ENCODE data around the gene C17orf100. TPM values are rescaled to one million over a fixed set of nuclear protein-coding genes. Genes with fewer than 3 reads are reported as not detected.
"Not testable (repeated sequence)": the region's sequence is repeated elsewhere in the genome, so short reads cannot be mapped to it uniquely, and the experiment has no call there.

C17orf100 gene
- total RNA-seq, 1 donor from 2014 or later, result 0.40 TPM

DNA sequence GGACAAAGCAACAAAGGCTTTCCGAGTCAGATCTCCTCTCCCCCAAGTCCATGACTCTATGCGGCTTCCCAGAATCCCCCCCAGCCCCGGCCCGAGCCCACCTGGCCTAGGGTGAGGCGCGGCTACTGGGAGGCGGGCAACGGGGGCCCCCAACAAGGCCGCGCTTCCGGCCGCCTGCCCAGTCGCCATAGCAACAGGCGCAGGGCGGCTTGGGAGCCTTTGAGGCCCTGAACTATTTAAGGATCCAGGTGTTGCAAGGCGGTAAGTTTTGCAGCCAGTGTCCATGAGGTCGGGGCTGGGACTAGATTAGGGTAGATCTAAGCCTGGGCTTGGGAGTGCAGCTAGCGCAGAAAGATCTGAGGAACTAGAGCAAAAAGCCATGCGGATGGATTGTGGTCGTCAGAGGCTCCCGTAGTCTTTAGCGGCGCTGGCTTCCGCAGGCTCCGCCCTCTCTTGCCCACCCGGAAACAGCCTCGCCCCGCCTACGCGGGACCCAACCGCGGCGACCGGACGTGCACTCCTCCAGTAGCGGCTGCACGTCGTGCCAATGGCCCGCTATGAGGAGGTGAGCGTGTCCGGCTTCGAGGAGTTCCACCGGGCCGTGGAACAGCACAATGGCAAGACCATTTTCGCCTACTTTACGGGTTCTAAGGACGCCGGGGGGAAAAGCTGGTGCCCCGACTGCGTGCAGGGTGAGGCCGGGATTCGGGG lies 10.9 kb upstream of the C17orf100 start, which contains the start of the genes KIAA0753 and TXNDC17:
TSS of gene KIAA0753 (minus strand) at position 176 of the 711 bp plus-strand sequence. CDS start 5,608 bp downstream, outside the sequence.
TSS of gene TXNDC17 (plus strand) at position 525 of the 711 bp plus-strand sequence. CDS start at position 548, 23 bp downstream.
- peak; percentile 74 for DNase-seq (ENCODE audit: low read depth, low spot score)

DNA sequence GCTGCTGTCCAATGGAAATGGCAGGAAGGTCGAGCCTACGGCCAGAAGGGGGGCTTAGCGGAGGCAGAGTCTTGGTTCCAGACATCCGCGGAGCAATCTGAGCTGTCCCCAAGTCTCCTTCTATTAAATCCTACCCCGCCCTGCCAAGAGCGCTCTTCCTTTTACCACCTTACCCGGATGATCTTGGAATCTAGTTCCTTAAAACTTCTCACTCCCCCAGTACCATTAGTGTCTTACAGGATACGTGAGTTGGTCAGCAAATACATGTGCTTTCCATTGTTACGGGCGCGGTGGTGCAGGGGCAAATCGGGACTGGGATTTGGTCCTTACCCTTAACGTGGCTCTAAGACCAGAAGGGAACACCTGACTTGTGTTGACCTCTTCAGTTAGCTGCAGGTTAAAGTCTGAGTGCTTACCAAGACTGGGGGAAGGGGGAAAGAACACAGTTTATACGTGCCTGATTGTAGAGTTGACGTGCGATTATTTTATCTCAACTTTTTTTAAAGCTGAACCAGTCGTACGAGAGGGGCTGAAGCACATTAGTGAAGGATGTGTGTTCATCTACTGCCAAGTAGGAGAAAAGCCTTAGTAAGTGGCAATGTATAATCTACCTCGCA lies 10.2 kb upstream of the C17orf100 start:
- no peak for DNase-seq (ENCODE audit: low read depth, low spot score)

DNA sequence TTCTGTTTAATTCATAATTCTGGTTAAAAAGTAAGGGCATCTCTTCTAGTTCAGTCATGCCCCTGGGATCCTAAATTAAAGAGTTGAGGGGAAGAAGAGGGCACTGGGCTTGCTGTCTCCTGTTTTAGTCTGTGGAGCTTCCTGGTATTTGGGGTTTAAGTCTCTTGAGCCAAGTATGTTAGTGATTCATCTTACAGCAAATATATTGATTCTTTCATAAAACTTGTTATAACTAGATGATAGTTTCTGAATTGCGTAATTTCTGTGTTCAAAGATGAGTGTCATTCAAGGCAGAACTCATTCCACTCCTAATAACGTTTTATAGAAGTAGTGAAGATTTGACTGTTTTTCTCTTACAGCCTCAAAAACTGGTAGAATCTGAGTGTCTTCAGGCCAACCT lies 9.0 kb upstream of the C17orf100 start:
- no peak for DNase-seq (ENCODE audit: low read depth, low spot score)

DNA sequence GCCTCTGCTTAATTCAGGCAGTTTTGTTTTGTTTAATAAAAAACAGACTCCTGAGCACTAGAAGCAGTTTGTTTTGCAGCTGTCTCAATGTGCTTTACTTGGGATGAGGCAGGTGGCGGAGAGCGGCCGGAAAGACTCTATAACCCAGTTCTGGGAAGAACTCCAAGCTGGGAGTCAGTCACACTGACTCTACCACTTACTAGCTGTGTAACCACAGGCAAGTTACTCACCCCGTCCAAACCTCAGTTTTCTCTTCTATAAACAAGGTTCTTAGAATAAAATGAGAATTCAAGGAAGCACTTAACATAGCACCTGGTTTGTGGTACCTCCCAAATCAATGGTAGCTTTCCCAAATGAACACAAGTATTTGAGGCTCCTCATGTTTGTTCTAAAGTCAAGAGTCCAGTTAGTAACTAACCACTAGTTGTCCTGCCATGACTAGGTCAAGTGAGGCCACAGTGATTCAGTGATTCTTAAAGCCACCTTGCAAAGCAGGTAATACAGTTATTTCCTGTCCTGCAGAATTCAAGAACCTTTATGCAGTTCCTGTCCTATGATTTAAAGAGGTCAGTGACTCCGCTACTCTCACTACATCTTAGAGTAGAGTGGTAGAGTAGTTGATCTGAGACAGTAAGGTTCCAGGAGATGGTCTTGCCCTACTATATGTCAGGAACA lies 8.0 kb upstream of the C17orf100 start:
- no peak for DNase-seq (ENCODE audit: low read depth, low spot score)

DNA sequence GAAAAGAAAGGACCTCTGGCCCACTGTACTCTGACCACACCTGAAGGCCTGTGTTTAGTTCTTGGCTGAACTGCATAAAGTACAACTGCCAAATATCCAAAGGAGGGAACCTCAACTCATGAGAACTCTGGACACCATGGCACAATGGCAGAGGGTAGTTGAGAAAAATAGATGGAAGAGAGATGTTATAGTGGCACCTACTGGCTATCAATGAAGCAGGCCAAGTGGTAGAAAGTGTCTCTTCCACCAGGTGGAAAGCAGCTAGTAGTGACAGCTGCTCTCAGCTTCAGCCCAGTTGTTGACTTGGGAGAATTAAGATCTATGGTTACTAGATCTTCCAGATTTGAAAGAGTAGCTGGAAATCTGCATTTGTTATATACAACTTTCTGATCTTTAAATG lies 3.4 kb upstream of the C17orf100 start:
- DNase-seq (ENCODE audit: low read depth, low spot score), result no peak

DNA sequence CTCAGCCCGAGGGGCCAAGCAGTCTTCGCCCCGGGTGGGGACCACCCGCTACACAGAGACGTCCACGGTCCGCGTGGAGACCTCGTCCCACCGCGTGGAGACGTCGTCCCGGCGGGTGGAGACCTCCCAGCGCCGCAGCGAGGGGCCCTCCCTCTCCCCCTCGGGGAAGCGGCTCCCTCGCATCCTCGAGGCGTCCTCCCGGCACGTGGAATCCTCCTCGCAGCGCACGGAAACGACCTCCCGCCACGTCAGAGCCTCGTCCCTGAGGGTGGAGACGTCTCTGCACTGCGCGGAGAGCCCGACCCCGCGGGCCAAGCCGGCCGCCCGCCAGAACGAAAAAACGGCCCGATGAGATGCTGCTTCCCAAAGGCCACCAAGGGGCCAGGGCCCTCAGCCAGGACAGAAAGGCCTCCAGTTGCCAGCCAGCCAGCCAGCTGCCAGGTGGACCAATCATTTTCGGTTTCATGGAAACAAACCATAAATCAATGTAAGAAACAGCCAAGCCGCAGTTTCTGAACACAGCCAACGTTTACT lies 424 bp downstream of the C17orf100 start:
- DNase-seq (ENCODE audit: low read depth, low spot score), result no peak

DNA sequence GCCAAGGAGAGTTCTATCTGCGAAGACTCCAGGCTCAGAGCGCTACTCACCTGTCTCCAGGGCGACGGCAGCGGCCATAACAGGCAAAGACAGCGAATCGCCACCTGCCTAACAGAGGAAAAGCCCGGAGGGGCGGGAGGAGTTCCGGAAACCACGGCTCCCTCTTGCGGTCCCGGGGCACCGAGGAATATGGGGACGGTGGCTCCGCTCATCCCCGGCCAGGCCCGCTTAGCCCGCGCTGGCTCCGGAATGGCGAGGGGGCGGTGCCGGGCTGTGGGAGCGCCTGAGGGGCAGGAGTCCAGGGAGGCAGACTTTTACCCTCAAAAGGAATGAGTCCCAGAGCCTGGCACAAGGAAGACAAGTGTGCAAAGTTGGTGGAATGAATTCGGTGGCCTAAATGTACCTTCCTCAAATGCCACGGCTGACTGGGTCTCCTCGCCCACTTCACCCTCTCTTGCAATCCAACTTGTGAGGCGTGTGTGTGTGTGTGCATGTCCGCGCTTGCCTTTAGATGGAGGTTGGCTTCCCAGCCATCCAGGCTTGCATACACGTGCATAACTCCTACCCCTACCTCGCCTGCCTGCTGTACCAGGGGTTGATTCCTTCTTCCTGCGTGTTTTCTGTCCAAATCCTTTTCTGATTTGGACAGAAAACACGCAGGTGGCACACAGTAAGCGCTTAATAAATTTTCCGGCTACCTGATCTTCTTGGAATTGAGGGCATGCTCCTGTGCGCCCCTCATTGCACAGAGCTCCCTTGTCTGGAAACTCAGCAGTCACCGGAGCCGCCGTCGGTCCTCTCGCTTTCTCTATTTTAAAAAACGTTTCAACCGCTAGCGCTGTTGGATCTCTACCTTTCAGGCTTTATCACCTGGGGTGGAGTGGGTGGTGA lies 3.5 kb downstream of the C17orf100 start:
- DNase-seq (ENCODE audit: low read depth, low spot score), result no peak

DNA sequence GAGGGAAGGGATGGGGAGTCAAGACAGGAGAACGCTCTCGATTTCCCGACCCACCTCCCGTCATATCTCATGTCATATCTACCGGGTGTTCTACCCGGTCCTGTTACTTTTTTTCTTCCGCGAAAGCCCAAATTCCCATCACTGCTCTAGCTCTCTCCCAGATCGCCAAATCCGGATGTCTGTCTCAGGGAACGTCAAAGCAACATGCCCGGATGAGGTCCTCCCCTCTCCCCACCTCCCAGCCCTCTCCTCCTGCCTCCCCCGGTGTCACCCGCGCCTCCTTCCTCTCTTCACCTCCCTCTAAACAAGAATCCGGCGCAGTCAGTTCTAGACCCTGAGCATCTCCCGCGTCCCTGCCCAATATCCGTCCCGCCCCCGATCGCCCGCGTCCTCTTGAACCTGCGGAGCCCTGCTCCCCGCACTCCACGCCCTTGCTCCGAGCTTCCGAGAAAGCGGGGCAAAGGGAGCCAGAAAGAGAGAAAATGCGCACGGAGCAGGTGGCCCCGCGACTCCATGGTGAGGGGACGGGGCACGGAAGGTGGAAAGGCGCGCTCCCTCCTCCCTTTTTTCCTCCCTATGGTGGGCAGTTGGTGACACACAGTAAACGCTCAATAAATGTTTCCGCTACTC lies 4.3 kb downstream of the C17orf100 start:
- DNase-seq (ENCODE audit: low read depth, low spot score), result not testable (repeated sequence)

DNA sequence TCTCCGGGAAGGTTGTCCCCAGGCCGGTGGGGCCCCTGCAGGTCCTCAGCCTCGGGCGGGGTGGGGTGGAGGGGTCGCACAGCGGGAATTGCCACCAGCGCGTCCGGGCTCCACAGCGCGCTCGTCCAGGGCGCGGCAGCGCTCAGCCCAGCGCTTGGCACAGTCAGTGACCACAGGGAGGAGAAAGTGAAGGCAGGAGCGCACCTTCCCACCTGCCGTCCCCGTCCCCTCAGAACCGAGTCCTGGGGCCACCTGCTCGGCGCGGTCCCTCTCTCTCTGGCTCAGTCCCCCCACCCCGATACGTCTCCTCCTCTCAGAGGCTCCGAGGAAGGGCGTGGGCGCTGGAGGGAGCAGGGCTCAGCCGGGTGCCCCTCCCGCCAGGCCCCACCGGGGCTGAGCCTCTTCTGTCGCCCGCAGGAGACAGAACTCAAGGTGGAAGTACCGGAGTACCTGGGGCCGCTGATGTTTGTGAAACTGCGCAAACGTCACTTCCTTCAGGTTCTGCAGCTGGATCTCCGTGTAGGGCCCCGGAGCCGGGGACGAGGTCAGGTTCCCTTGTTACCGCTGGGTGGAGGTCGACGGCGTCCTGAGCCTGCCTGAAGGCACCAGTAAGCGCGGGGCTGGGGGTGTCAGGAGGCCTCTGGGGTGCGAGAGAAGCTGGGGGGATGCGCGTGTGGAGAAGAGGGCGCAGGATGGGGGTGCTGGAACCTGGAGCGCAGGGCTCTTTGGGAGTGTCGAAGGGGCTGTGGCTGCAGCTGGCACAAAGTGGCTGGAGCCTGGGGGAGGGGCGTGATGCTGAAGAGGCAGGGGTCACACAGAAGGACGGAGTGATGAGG lies 5.5 kb downstream of the C17orf100 start:
- not testable (repeated sequence) for DNase-seq (ENCODE audit: low read depth, low spot score)

DNA sequence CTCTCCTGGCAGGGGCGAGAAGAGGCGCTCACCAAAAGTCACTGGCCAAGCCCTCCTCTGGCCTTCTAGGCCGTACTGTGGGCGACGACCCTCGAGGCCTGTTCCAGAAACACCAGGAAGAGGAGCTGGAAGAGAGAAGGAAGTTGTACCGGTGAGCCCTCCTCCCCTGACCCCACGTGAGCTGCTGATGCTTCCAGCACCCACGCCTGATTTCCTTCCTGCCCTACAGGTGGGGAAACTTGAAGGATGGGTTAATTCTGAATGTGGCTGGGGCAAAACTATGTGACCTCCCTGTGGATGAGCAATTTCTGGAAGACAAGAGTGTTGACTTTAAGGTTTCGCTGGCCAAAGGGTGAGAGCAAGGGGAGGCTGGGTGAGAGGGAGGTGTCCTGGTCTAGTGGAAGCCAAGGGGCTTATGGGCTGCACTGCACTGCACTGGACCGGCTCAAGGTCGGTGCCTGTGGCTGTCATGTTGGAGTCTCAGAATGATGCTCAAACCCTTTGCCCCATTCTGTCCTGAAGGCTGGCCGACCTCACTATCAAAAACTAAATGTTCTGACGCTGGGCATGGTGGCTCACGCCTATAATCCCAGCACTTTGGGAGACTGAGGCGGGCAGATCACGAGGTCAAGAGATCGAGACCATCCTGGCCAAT lies 6.2 kb downstream of the C17orf100 start:
- DNase-seq (ENCODE audit: low read depth, low spot score), result no peak

DNA sequence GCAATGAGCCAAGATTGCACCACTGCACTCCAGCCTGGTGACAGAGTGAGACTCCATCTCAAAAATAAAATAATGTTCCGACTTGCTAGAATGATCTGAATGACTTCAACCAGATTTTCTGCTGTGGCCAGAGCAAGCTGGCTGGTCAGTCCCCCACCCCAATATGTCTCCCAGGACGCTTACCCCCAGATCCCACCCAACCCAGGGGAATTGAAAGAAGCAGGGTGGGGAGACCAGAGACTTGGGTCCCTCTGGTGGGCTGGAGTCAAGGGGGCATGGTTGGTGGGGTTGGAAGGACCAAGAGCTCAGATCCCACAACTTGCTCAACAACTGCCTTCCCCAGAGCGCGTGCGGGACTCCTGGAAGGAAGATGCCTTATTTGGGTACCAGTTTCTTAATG lies 6.8 kb downstream of the C17orf100 start:
- not testable (repeated sequence) for DNase-seq (ENCODE audit: low read depth, low spot score)

DNA sequence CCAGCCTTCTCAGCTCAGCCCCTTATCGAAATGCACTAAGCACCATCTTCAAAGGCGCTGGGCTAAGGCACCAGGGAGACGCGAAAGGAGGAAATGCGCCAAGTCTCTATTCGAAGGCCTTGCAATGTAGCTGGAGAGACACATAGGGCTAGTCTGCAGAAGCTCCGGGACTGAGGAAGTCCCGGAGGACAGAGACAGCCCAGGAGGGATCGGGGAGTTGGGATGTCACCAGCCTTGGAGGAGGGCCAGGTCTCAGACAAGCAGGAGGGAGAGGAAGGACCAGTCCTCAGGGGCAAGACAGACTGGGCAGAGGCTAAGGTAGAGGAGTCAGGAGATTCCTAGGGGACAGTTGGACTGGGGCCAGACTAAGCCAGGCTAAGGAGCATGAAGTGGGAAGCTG lies 8.5 kb downstream of the C17orf100 start:
- DNase-seq (ENCODE audit: low read depth, low spot score), result no peak

DNA sequence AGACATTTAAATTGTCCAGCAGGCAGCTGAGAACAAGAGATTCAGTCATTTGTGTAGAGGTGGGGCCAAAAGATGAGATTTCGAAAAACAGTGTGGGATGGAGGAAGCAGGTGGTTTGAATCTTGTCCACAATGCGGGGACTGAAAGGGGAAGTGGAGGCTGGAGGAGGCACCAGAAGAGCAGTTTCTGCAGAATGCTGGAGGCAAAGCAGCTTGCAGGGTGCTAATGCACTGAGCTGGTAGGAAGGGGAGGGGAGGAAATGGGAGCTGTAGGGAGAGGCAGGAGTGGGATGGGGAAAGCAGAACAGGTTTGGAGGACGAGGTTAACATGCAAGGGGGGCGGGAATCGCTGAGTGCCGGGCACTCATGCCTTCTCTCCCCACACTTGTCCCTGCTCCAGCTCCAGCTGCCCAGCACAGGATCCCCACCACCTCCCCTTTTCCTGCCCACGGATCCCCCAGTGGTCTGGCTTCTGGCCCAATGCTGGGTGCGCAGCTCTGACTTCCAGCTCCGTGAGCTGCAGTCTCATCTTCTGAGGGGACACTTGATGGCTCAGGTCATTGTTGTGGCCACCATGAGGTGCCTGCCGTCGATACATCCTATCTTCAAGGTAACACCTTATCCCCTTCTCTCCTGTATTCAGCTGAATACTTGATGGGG lies 9.4 kb downstream of the C17orf100 start:
- DNase-seq (ENCODE audit: low read depth, low spot score), result no peak

DNA sequence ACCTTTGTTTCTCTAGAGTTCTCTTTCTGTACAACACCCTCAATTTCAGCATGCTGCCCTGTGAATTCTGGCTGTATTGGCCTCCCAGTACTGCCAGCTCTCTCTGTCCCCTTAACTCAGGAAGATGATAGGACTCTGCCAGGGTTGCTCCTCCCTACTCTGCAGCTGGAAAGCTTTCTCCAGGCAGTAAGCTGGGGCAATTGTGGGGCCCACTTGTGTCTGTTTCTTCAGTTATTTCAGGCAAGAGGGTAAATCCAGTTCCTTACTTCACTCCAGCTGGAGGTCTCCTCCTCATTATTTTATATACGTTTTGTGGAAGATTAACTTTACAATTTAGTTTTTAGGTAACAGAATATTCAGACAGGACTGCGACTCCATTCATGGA lies 9.9 kb downstream of the C17orf100 start:
- no peak for DNase-seq (ENCODE audit: low read depth, low spot score)

DNA sequence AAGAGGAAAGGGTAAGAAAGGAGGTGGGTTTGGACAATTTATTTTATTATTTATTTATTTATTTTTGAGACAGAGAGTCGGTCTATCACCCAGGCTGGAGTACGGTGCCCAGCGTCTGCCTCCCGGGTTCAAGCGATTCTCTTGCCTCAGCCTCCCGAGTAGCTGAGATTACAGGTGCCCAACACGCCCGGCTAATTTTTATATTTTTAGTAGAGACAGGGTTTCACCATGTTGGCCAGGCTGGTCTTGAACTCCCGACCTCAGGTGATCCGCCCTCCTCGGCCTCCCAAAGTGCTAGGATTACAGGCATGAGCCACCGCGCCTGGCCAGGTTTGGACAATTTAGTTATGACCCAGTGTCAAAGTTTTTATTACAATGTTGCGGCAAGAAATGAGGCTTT lies 11.6 kb downstream of the C17orf100 start:
- DNase-seq (ENCODE audit: low read depth, low spot score), result not testable (repeated sequence)

DNA sequence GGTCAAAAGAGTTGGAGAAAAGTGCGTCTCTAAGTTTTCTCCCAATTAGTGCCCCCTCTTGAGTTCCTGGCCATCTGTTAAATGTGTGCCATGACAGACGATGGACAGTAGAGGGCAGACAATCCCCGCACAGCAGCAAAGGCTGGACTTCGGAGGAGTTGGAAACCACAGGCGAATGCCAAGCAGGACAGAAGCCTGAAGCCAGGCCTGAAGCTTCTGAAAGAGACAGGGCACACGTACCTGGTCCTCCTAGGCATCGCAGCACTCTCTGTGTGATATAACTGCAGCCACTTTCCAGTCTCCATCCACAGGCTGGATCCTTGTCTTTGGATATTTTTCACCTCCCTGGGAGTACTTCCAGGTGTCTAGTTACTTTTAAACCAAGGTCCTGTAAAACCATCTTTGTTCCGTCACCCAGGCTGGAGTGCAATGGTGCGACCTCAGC lies 14.5 kb downstream of the C17orf100 start:
- DNase-seq (ENCODE audit: low read depth, low spot score), result peak; percentile 39

DNA sequence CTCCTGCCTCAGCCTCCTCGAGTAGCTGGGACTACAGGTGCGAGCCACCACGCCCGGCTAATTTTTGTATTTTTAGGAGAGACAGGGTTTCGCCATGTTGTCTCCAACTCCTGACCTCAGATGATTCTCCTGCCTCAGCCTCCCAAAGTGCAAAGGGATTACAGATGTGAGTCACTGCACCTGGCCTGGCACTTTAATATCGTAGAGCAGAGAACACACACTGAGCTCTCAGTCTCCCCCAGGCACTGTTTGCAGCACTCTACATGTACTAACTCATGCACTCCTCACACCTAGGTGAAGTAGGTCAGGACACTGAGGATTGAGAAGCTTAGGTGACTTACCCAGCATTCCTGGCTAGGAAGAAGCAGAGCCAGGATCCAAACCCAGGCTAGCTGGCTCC lies 15.0 kb downstream of the C17orf100 start:
- no peak for DNase-seq (ENCODE audit: low read depth, low spot score)

DNA sequence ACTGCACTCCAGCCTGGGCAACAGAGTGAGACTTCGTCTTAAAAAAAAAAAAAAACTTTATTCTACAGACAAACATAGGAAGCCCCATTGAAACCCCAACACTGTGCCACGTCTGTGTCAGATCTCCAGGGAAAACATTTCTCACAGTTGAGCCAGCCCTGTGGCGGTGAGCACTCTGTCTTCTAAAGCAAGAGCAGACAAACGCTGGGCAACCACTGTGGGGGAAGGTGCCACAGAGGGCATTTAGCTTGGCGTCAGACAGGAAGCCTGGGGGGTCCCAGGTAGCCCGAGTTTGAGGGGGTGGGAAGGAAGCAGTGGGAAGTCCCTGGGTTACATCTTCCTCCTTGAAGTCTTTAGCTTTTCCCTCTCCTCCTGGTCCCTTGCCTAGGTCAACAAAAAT lies 16.0 kb downstream of the C17orf100 start:
- DNase-seq (ENCODE audit: low read depth, low spot score), result no peak

DNA sequence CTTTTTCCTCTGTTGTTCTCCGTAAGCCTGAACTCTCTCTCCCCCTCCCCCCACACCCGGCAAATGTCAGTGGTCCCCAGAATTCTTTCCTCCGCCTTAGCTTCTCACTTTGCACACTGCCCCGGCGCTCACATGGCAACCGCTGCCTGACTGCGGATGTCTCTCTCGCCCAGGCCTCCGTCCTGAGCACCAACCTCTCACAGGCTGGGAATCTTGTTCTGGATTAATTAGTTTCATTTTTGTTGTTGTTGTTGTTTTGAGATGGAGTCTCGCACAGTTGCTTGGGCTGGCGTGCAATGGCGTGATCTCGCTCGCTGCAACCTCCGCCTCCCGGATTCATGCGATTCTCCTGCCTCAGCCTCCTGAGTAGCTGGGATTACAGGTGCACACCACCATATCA lies 16.7 kb downstream of the C17orf100 start:
- DNase-seq (ENCODE audit: low read depth, low spot score), result no peak

Measured in pulmonary artery endothelial cell (primary cell).